Mesendoderm (in vitro differentiated cells): ENCODE results near the gene ABCC3.

Experiments
- DNase-seq: peaks from one replicate; pipeline ENCODE4 v3.0.0; 2013
- H2AK5ac ChIP-seq: 2 replicates; pipeline ENCODE4 v1.6.1; 2013; ENCODE audit warnings: low read length, inconsistent platforms
- H2BK120ac ChIP-seq: 2 replicates; pipeline ENCODE4 v1.6.1; 2013; ENCODE audit warnings: low read depth, mild to moderate bottlenecking, low read length, moderate library complexity, mixed read lengths
- H2BK15ac ChIP-seq: replicated peaks from 2 replicates; pipeline ENCODE4 v1.6.1; 2013; ENCODE audit warnings: low read depth, mild to moderate bottlenecking, moderate library complexity
- H2BK5ac ChIP-seq: 2 replicates; pipeline ENCODE4 v1.6.1; 2013; ENCODE audit warnings: low read length, inconsistent platforms
- H3K18ac ChIP-seq: 2 replicates; pipeline ENCODE4 v1.6.1; 2013; ENCODE audit warnings: mild to moderate bottlenecking, low read length, mixed read lengths
- H3K23ac ChIP-seq: one replicate; pipeline ENCODE4 v1.6.1; 2013; ENCODE audit warnings: low read length
- H3K27ac ChIP-seq: 2 replicates; pipeline ENCODE4 v1.5.1; 2013; ENCODE audit warnings: low read depth, mild to moderate bottlenecking, inconsistent platforms, low read length, moderate library complexity
- H3K27me3 ChIP-seq: 2 replicates; pipeline ENCODE4 v1.6.1; 2013; ENCODE audit warnings: low read length, control low read depth, mild to moderate bottlenecking, inconsistent platforms; ENCODE audit not compliant: insufficient read depth, poor library complexity
- H3K36me3 ChIP-seq: 2 replicates; pipeline ENCODE4 v1.6.1; 2013; ENCODE audit warnings: low read length, inconsistent platforms; ENCODE audit not compliant: control insufficient read depth, insufficient read depth
- H3K4ac ChIP-seq: one replicate; pipeline ENCODE4 v1.6.1; 2013; ENCODE audit warnings: low read depth, mild to moderate bottlenecking, low read length, moderate library complexity
- H3K4me1 ChIP-seq: 2 replicates; pipeline ENCODE4 v1.6.1; 2013; ENCODE audit warnings: low read depth, low read length, inconsistent platforms; ENCODE audit not compliant: control insufficient read depth
- H3K4me2 ChIP-seq: 2 replicates; pipeline ENCODE4 v1.6.1; 2013; ENCODE audit warnings: low read length
- H3K4me3 ChIP-seq: 2 replicates; pipeline ENCODE4 v1.5.1; 2013; ENCODE audit warnings: mild to moderate bottlenecking, low read length
- H3K56ac ChIP-seq: one replicate; pipeline ENCODE4 v1.6.1; 2013; ENCODE audit warnings: low read length
- H3K79me1 ChIP-seq: 2 replicates; pipeline ENCODE4 v1.6.1; 2013; ENCODE audit warnings: low read length, inconsistent platforms
- H3K79me2 ChIP-seq: 2 replicates; pipeline ENCODE4 v1.6.1; 2013; ENCODE audit warnings: mild to moderate bottlenecking, low read length; ENCODE audit not compliant: control insufficient read depth, insufficient read depth
- H3K9ac ChIP-seq: 2 replicates; pipeline ENCODE4 v1.6.1; 2013; ENCODE audit warnings: low read length, inconsistent platforms
- H4K5ac ChIP-seq: one replicate; pipeline ENCODE4 v1.6.1; 2013; ENCODE audit warnings: low read length
- H4K8ac ChIP-seq: one replicate; pipeline ENCODE4 v1.6.1; 2013; ENCODE audit warnings: low read depth, mild to moderate bottlenecking, control low read depth, low read length, moderate library complexity
- WGBS: extraction: QIAGEN DNeasy Blood & Tissue Kit; methylation state at CpG from one replicate; pipeline ENCODE4 v1.1.7; 2013; ENCODE audit warnings: low lambda C conversion rate, missing lambda C conversion rate; ENCODE audit not compliant: insufficient coverage; ENCODE audit errors: extremely low coverage; 5-methylcytosine and 5-hydroxymethylcytosine counted together

The ABCC3 gene

DNA sequence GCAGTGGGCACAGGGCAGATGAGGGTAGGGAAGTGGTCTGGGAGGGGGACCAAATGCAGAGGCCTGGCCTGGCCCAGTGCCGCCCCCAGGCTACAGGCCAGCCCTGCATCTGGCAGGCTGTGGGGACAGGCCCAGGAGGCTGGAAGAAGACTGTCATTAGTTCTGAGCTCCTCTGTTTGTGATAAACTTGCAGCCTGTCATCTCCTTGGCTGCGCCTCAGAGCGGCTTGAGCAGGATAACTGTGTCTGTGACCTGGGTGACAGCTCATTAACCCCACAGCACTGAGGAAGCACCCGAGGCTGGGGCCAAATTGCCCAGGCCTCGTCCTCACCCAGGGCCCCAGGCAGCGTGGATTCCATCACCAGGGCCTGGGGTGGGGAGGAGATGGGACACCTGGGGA is 23.9 kb downstream of the ABCC3 start:
- H3K4me3 ChIP-seq, result no peak overlapping the region
- no peaks in the 10 kb centered on the region for H3K27me3 ChIP-seq
- H2AK5ac ChIP-seq, result no peak overlapping the region
- H3K9ac ChIP-seq, result no peak overlapping the region
- no peak overlapping the region for H2BK120ac ChIP-seq
- peak overlapping the region; percentile 11 for H3K56ac ChIP-seq
- H3K4me1 ChIP-seq, result peaks cover 4% of the 10 kb centered on the region
- WGBS, result no CpG with 5 or more reads among the region's 6 CpGs
- no peak overlapping the region for H4K5ac ChIP-seq
- no peak for DNase-seq
- no peaks in the 10 kb centered on the region for H3K79me1 ChIP-seq
- no peak overlapping the region for H3K4me2 ChIP-seq
- no peak overlapping the region for H4K8ac ChIP-seq
- H3K18ac ChIP-seq, result peak overlapping the region; percentile 6
- H3K79me2 ChIP-seq, result no peaks in the 10 kb centered on the region
- no peak overlapping the region for H2BK5ac ChIP-seq
- no peaks in the 10 kb centered on the region for H3K36me3 ChIP-seq
- H3K23ac ChIP-seq, result no peak overlapping the region
- H3K4ac ChIP-seq, result no peak overlapping the region
- no peak overlapping the region for H2BK15ac ChIP-seq
- H3K27ac ChIP-seq, result no peak overlapping the region

GRCh38 chr17:50659179-50659578 is 24.5 kb downstream of the ABCC3 start:
- no peak overlapping the region for H3K4me2 ChIP-seq
- H3K79me1 ChIP-seq, result no peaks in the 10 kb centered on the region
- no peak overlapping the region for H3K23ac ChIP-seq
- no peak overlapping the region for H3K9ac ChIP-seq
- DNase-seq, result no peak
- H3K36me3 ChIP-seq, result no peaks in the 10 kb centered on the region
- no peak overlapping the region for H3K18ac ChIP-seq
- H3K4me1 ChIP-seq, result peaks cover 4% of the 10 kb centered on the region
- H3K4ac ChIP-seq, result no peak overlapping the region
- H2BK5ac ChIP-seq, result no peak overlapping the region
- no peak overlapping the region for H2BK15ac ChIP-seq
- H4K5ac ChIP-seq, result no peak overlapping the region
- no peak overlapping the region for H3K27ac ChIP-seq
- no peak overlapping the region for H2AK5ac ChIP-seq
- H3K79me2 ChIP-seq, result no peaks in the 10 kb centered on the region
- H4K8ac ChIP-seq, result no peak overlapping the region
- H3K56ac ChIP-seq, result no peak overlapping the region
- H3K4me3 ChIP-seq, result no peak overlapping the region
- no peaks in the 10 kb centered on the region for H3K27me3 ChIP-seq
- H2BK120ac ChIP-seq, result no peak overlapping the region
- WGBS, result no CpG with 5 or more reads among the region's 10 CpGs

GRCh38 chr17:50660042-50660886 is 25.6 kb downstream of the ABCC3 start:
- Histone ChIP-seq H3K79me1 (no peaks in the 10 kb centered on the region), H2BK5ac (no peak overlapping the region), H3K27ac (no peak overlapping the region), H4K8ac (no peak overlapping the region), H2BK15ac (no peak overlapping the region), H2AK5ac (no peak overlapping the region), H3K23ac (no peak overlapping the region), H3K79me2 (no peaks in the 10 kb centered on the region), H3K4me1 (peaks cover 4% of the 10 kb centered on the region), H3K4me3 (no peak overlapping the region), H3K4me2 (no peak overlapping the region), H3K27me3 (no peaks in the 10 kb centered on the region), H2BK120ac (peak overlapping the region; percentile 2), H3K56ac (peak overlapping the region; percentile 59), H3K9ac (no peak overlapping the region), H4K5ac (no peak overlapping the region), H3K18ac (peak overlapping the region; percentile 64), H3K4ac (peak overlapping the region; percentile 89), H3K36me3 (no peaks in the 10 kb centered on the region)
- no peak for DNase-seq
- WGBS, result no CpG with 5 or more reads among the region's 11 CpGs

- Histone ChIP-seq H3K23ac (no peak overlapping the region), H2BK5ac (peak overlapping the region; percentile 14), H4K5ac (no peak overlapping the region), H3K79me1 (no peaks in the 10 kb centered on the region), H3K27ac (peak overlapping the region; percentile 52), H3K4ac (peak overlapping the region; percentile 89), H3K56ac (peak overlapping the region; percentile 59), H3K4me3 (no peak overlapping the region), H3K79me2 (no peaks in the 10 kb centered on the region), H3K9ac (peak overlapping the region; percentile 2), H2AK5ac (no peak overlapping the region), H3K36me3 (no peaks in the 10 kb centered on the region), H3K27me3 (no peaks in the 10 kb centered on the region), H2BK120ac (peak overlapping the region; percentile 2), H3K4me1 (peaks cover 4% of the 10 kb centered on the region), H3K4me2 (no peak overlapping the region), H4K8ac (no peak overlapping the region), H2BK15ac (no peak overlapping the region), H3K18ac (peak overlapping the region; percentile 64)
- no peak for DNase-seq
- no CpG with 5 or more reads among the region's 10 CpGs for WGBS
These were observed 26.2 kb downstream of the ABCC3 start for GRCh38 chr17:50660887-50661345.

GRCh38 chr17:50661348-50661747 is 26.7 kb downstream of the ABCC3 start:
- H3K4me2 ChIP-seq, result no peak overlapping the region
- DNase-seq, result no peak
- WGBS, result no CpG with 5 or more reads among the region's 5 CpGs
- H4K8ac ChIP-seq, result no peak overlapping the region
- H2AK5ac ChIP-seq, result no peak overlapping the region
- H3K9ac ChIP-seq, result no peak overlapping the region
- no peak overlapping the region for H4K5ac ChIP-seq
- peak overlapping the region; percentile 52 for H3K27ac ChIP-seq
- peak overlapping the region; percentile 89 for H3K4ac ChIP-seq
- no peaks in the 10 kb centered on the region for H3K79me1 ChIP-seq
- H2BK15ac ChIP-seq, result no peak overlapping the region
- peak overlapping the region; percentile 2 for H2BK120ac ChIP-seq
- H3K18ac ChIP-seq, result peak overlapping the region; percentile 64
- peaks cover 4% of the 10 kb centered on the region for H3K4me1 ChIP-seq
- no peaks in the 10 kb centered on the region for H3K27me3 ChIP-seq
- no peaks in the 10 kb centered on the region for H3K36me3 ChIP-seq
- peak overlapping the region; percentile 14 for H2BK5ac ChIP-seq
- H3K56ac ChIP-seq, result peak overlapping the region; percentile 66
- no peaks in the 10 kb centered on the region for H3K79me2 ChIP-seq
- no peak overlapping the region for H3K4me3 ChIP-seq
- no peak overlapping the region for H3K23ac ChIP-seq
